ENCODE data around the gene MTUS2. TPM values are rescaled to one million over a fixed set of nuclear protein-coding genes. Genes with fewer than 3 reads are reported as not detected.

MTUS2 gene
- total and polyA plus RNA-seq, 10 of the 15 experiments (the other 5 are each of a cell fraction or from before 2014, with no cell fraction given): under 0.01 to 0.05 (median 0.02) TPM; not detected in 6

GRCh38 chr13:29287237-29287636 is 467.1 kb downstream of the MTUS2 start:
- Histone ChIP-seq H3K4me3 (no peak overlapping the region), H3K9me3 (replicated peaks; ENCODE audit: control insufficient read depth, insufficient read depth, low read length) (no peaks in the 10 kb centered on the region), H3K27ac (ENCODE audit: control insufficient read depth, insufficient read depth) (no peak overlapping the region), H3K9ac (ENCODE audit: control insufficient read depth, insufficient read depth, low read length) (no peak overlapping the region), H3K4me1 (ENCODE audit: control insufficient read depth, insufficient read depth, low read length) (no peaks in the 10 kb centered on the region), H4K20me1 (ENCODE audit: control insufficient read depth, insufficient read depth) (no peaks in the 10 kb centered on the region), H3K79me2 (ENCODE audit: control insufficient read depth, insufficient read depth, low read length) (no peaks in the 10 kb centered on the region), H3K27me3 (replicated peaks in 1 of 2; ENCODE audit: control insufficient read depth in 2 of 2, insufficient read depth in 2 of 2, low read length in 1 of 2) (no peaks in the 10 kb centered on the region), H3K4me2 (ENCODE audit: control insufficient read depth, insufficient read depth) (no peak overlapping the region), H2AFZ (ENCODE audit: control insufficient read depth, low read depth, low read length) (no peak overlapping the region), H3K36me3 (ENCODE audit: control insufficient read depth in 2 of 2, insufficient read depth in 2 of 2, low read length in 1 of 2) (no peaks in the 10 kb centered on the region)
- in situ Hi-C loops (cut with MboI) (no loop called here), intact Hi-C loops (cut with micrococcal nuclease; ENCODE audit: unreplicated experiment) (no loop called here)
- TF ChIP-seq STAT3 (IDR thresholded peaks at IDR 0.05; ENCODE audit: low read depth, low read length): no peak
- TF ChIP-seq ZBTB11 (CRISPR knock-in tag; IDR thresholded peaks at IDR 0.05): no peak
- no peak for TF ChIP-seq ATF2 (IDR thresholded peaks at IDR 0.05; ENCODE audit: low read length)
- ChIA-PET CTCF (no interaction called here), SMC1A (ENCODE audit: uncharacterized antibody, unreplicated experiment) (no interaction called here), RAD21 (ENCODE audit: unreplicated experiment) (interaction anchor here (0.6 kb wide), 1 partner anchor 502 kb away, joined by 3 read pairs; no protein-coding TSS in a partner anchor), POLR2A (no interaction called here)
- BruUV-seq (replicated peaks): no TSS peak
- FAIRE-seq (no peak), DNase-seq (ENCODE audit: low read depth, low spot score) (no peak), ATAC-seq (no peak)
- WGBS (ENCODE audit: insufficient coverage, insufficient replicate concordance, low lambda C conversion rate, missing lambda C conversion rate): 28% methylated on average over 5 of the region's 5 CpGs
